HEK293T (cell line): ENCODE results near the gene DENND6A.

Experiments used
- BHLHE40 ChIP-seq: fragments of 450-650 bp; IDR thresholded peaks from 2 replicates; pipeline ENCODE4 v1.6.1; 2016; ENCODE audit warnings: mild to moderate bottlenecking, moderate library complexity, borderline replicate concordance
- L3MBTL2 ChIP-seq: fragments of 450-650 bp; conservative IDR thresholded peaks from 2 replicates; pipeline ENCODE4 v1.6.1; 2016; ENCODE audit warnings: mild to moderate bottlenecking
- LEF1 ChIP-seq: fragments of 450-650 bp; IDR thresholded peaks from 2 replicates; pipeline ENCODE4 v1.6.1; 2017; ENCODE audit warnings: mild to moderate bottlenecking, borderline replicate concordance
- SUZ12 ChIP-seq: fragments of 450-650 bp; IDR thresholded peaks from 2 replicates; pipeline ENCODE4 v1.6.1; 2016; ENCODE audit warnings: mild to moderate bottlenecking
- TARDBP ChIP-seq: fragments of 450-650 bp; IDR thresholded peaks from 2 replicates; pipeline ENCODE4 v1.6.1; 2016
- TF ChIP-seq, protein P1 (sequence below): fragments of 450-650 bp; IDR thresholded peaks from 2 replicates; pipeline ENCODE4 v1.6.1; 2016

- TF ChIP-seq LEF1 (no peak), TARDBP (no peak), L3MBTL2 (no peak), BHLHE40 (no peak), SUZ12 (no peak)
- TF ChIP-seq, protein P1, sequence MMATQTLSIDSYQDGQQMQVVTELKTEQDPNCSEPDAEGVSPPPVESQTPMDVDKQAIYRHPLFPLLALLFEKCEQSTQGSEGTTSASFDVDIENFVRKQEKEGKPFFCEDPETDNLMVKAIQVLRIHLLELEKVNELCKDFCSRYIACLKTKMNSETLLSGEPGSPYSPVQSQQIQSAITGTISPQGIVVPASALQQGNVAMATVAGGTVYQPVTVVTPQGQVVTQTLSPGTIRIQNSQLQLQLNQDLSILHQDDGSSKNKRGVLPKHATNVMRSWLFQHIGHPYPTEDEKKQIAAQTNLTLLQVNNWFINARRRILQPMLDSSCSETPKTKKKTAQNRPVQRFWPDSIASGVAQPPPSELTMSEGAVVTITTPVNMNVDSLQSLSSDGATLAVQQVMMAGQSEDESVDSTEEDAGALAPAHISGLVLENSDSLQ: no peak
Observed at GRCh38 chr3:57575966-57576626, 116.8 kb downstream of the DENND6A start.
